NCI-H2081 treated with DMSO at 0.1 percent for 48 hours (cell line): ENCODE results near the gene CLDN25.
"Not testable (repeated sequence)": the region's sequence is repeated elsewhere in the genome, so short reads cannot be mapped to it uniquely, and the experiment has no call there.

Source experiments
- DNase-seq: peaks from one replicate; lab custom pipeline; 2025; lab: John Stamatoyannopoulos, UW

Gene CLDN25

DNA sequence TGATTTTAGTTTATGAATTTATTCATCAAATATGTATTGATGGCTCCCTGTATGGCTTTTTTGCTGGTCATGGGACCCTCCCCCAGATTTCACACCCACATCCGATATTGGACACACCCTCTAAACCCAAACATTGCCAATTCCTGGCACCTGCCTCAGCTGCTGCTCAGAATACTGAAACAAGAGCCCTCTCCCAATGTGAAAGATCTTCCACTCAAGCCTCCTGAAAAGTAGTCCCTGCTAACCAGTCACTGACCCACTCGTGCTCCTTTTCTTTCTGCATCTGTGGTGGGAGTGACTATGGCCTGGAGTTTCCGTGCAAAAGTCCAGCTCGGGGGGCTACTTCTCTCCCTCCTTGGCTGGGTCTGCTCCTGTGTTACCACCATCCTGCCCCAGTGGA, at the start of gene CLDN25:
TSS of gene CLDN25 (plus strand) at position 301 of the 400 bp plus-strand sequence. CDS start at position 301, 0 bp downstream.
- DNase-seq: no peak

DNA sequence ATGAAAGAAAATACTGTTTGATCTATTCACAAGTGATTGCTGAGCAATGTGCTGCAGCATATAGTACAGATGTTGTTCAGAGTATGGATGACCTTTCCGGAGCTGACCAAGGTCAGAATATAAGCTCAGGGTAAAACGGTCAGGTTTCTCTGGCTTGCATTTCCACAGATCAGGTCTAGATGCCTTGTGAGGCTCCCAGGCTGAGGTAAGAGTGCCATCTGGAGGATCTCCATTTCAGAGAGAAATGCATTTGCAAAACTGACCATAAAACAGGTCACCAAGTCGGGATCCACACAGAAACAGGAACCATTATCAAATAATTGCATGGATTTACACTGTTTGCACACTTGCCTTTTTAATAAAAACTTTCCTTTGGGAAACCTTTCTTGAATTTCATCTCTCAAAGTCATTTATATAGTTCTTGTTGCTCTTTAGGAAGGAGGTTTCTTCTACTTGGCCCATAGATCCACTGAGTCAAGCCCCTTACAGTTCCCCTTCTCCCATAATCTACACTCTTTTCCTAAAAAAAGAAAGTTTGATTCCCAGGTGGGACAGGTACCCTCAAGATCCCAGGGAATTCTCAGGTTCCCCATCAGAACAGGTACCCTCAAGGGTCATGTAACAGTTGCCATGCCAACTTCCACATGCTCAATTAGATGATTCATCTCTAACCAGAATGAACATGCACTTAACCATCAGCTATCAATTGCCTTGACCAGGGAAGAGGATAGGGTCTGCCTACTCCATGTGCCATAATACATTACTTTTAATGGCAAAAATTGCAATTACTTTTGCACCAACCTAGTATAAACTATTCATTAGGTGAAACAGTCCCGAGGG, 48.5 kb upstream of the CLDN25 start:
- peak; percentile 7 for DNase-seq

DNA sequence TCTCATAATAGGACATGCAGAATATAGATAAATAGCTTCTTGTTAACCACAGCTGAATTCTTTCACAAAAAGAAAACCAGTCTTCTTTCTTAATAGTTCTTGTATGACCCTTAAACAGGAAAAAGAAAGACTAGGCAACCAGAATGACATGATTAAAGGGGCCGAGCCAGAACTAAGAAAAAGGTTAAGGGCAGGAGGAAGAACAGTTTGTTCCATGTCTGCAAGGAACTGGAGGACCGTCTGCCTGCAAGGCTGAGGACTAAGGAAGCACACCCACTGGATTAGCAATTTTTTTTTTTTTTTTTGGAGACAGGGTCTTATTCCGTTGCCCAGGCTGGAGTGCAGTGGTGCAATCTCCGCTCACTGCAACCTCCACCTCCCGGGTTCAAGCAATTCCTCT, 47.5 kb upstream of the CLDN25 start:
- DNase-seq: no peak

DNA sequence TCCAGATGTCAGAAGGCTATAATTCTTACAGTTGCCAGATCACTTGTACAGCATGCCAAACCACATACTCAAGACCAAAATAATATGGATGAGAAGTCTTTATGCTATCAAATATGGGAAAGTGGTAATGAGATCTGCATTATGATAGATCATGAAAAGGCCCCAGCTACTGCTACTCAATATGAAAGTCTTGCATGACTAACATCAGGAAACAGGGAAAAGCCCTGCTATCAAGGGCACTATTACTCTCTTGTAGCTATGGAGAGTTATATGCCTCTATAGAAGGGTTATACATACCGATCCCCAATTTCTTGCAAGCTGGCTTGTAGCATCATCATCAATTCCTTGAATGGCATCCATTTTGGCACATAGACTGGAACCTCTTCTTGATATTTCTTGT, 43.3 kb upstream of the CLDN25 start:
- DNase-seq: no peak

DNA sequence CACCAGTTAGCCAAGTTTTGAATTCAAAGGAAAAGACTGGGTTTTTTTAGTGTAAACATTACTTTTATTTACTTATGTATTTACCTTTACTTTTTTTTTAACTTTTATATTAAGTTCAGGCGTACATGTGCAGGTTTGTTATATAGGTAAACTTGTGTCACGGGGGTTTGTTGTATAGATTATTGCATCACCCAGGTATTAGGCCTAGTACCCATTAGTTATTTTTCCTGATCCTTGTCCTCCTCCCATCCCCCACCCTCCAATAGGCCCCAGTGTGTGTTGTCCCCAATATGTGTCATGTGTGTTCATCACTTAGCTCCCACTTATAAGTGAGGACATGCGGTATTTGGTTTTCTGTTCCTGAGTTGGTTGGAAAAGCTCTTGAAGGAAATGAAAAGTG, 26.7 kb upstream of the CLDN25 start:
- DNase-seq: no peak

DNA sequence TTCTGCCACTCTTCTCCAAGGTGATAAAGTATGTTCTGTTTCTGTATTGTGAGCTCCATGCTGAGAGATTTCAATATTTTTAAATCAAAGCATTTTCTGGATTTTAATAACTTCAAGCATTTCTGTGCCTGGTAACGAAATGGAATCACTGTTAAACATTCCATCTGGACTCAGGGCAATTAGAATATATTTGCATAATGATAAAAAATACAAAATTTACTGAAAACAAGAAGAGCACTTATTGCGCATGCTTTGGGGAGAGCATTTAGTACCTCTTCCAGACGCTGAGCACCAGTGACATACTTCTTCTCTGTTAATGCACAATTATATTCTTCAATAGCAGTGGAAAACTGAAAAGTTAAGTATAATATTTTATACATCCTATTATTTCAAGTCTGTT, 19.4 kb upstream of the CLDN25 start:
- DNase-seq: no peak

DNA sequence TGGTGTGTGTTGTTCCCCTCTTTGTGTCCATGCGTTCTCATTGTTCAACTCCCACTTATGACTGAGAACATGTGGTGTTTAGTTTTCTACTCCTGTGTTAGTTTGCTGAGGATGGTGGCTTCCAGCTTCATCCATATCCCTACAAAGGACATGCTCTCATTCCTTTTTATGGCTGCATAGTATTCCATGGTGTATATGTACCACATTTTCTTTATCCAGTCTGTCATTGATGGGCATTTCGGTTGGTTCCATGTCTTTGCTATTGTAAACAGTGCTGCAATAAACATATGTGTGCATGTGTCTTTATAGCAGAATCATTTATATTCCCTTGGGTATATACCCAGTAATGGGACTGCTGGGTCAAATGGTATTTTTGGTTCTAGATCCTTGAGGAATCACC, 16.6 kb upstream of the CLDN25 start:
- DNase-seq: not testable (repeated sequence)

DNA sequence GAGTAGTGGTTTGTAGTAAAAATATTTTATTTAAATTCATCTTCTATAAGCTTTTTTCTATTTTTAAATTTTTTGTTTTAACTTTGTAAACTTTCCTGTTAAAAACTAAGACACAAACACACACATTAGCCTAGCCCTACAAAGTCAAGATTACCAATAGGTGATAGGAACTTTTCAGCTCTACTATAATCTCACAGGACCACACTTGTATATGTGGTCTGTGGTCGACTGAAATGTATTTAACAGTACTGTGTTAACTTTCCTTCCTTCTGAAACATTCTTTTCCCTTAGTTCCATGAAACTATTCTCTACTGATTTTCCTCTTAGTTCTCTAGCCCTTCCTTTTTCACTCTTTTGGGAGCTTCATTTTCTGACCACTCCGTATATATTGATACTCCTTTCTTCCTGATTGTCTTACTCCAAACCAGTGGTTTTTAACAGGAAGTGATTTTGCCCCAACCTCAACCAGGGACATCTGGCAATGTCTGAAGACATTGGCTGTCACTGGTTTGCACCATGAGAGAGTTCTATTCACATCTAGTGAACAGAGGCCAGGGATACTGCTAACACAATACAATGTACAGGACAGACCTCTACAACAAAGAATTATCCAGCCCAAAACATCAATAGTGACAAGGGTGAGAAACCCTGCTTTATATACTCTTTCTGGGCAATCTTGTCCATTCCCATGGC, 14.9 kb upstream of the CLDN25 start:
- DNase-seq: no peak

DNA sequence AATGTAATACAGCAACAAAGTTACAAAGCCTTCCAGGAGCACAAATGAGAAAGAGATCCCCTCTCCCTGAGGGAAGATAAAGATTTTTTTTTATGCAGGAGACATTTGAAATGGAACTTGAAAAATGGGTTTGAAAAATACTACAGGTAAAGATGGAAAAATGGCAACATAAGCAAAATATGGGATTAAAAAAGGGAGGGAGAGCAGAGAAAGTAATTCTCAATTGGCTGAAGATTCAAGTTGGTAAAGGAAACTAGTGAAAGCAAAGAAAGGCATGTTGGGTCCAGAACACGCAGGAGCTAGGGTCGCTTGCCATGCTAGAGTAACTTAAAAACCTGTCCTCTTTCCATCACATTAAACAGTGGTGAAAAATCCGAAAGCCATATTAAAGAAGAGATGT, 7.6 kb upstream of the CLDN25 start:
- no peak for DNase-seq

DNA sequence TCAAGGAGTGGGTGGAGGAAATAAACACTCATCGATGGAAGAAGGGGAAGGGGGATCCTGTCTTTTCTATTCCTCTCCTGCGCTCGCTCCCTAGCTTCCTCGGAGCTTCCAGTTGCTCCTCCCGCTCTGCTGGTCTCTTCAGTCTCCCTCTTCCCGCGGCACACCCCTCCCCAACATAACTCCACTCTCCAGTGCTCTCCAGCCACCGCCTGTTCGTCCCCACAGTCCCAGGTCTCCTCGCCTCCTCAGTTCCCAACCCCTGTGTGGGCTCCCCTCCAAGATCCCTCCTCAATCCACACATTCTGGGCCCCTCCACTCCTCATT, 6.5 kb upstream of the CLDN25 start:
- no peak for DNase-seq

DNA sequence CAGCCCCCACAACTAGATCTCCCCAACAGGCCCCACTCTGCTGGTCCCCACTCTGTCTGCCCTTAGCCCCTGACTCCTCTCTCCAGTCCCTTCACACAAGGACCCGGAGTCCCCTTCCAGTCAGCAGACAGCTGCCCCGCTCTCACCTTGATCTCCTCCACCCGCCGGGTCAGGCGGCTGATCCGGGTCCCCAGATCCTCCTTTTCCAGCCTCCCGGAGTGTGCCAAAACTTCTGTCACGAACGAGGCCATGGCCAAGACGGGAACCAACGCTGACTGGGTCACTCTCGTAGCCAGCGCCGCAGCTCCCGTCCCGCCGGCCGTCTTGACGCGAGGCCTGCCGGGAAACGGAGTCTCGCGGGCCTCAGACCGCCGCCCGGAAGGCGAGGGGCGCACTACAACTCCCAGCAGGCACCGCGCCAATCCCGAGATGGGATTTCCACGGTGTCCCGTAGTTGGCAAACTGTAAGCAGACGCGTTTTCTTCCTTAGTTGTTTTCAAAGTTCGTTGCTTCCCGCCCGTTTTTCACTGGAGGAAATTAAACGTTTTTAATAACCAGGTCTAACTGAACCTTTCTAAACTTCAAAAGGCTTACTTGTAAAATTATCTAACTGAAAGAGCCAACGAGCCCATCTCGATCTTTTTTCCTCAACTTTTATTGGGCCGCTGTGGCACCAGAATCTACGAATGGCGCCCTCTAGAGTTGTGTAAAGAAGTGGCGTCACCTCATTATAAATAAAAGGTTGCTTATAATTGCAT, 6.0 kb upstream of the CLDN25 start, which contains the start of gene ZW10:
TSS of gene ZW10 (minus strand) at position 277 of the 758 bp plus-strand sequence. CDS start at position 251, 26 bp downstream.
- peak; percentile 94 for DNase-seq

DNA sequence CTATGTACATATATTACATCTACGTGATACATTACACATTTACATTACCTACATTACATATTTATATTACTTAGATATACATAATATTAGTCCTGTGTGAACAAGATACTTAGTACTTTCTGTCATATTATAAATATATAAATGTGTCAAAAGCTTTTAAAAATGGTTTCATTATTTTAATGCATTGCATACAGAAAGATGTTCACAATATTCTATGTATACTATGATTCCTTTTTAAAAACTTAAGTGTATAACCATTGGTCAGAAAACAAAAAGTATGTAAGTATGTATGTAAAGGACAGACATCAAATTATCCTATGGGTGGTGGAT, 5.5 kb upstream of the CLDN25 start:
- no peak for DNase-seq

DNA sequence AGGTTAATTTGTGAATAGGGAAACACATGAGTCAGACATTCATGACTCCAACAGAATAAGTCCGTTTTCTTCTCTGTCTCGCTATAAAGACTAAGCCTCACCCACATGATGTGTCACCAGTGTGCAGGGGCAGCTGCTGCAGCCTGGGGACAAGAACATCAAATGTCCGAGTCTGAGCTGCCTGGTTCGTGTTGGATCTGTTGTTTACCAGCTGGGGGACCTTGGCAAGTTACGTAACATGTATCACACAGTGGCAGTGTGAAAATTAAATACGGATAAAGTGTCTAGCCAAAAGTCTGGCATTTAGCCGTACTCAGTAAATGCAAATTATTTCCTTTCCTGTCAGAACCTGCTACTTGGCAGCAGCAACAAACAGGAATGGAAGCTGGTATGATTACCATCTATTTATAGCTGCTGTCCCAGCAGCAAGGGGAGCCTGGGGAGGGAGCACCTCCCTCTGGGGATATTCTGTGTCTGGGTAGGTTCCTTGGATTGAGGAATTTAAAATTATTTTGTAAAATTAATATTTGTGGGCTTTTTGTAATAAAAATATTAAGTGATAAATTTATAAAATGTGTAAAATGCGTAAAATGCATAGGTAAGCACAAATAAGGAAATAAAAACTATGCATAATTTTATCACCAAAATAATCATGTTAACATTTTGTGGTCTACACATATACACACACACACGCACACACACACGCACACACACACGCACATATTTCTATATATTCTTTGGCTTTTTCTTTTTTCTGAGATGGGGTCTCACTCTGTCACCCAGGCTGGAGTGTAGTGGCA, 1.3 kb upstream of the CLDN25 start:
- DNase-seq: peak; percentile 84

DNA sequence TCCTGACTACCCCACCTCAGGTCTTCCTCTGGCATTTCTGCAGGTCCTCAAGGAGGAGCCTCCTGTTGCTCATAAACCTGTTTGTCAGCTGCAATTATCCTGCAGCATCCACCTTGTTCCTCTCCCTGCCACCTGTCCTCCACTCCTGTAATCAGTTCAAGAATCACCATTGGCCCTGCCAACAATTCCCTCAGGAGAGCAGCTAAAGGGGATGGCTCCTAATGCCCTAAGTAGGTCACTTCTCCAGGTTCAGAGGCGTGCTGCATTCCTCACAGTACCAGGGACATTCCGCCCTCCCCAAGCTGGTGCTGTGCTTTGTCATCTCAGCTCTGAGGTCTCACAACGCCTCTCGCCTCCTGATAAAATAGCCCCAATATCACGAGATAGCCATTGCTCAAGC, 2.1 kb downstream of the CLDN25 start:
- DNase-seq: no peak

DNA sequence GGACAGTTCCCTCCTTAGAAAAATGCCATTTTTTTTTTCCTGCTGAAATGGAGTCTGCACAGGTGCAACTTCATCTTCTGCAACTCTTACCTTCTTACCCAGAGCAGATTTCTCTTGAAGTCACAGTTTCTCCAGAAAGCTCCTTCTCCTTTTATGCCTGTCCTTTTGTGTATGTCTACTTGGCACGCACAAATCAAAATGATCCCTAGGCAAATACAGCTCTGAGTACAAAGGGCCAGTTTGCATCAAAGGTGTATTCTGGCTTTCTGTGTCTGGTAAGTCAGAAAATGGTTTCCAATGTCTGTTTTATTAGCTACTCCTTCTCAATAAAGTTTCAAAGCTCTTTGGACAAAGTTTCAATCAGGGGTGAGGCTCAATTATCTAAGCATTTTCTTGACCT, 2.5 kb downstream of the CLDN25 start:
- DNase-seq: no peak

DNA sequence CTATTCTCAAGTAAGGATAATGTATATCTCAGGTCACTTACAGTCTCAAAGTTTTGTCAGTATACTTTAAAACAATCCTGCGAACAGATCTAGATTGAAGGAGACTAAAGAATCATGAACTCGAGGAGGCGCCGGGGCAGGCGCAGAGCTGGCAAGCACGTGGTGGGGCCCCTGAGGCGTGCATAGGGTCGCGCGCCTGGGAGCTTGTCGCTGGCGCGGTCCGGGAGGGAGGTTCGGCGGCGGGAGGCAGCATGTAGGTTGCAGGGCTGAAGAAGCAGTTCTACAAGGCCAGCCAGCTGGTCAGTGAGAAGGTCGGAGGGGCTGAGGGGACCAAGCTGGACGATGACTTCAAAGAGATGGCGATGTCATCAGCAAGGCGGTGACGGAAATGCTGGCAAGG, 9.4 kb downstream of the CLDN25 start:
- not testable (repeated sequence) for DNase-seq

DNA sequence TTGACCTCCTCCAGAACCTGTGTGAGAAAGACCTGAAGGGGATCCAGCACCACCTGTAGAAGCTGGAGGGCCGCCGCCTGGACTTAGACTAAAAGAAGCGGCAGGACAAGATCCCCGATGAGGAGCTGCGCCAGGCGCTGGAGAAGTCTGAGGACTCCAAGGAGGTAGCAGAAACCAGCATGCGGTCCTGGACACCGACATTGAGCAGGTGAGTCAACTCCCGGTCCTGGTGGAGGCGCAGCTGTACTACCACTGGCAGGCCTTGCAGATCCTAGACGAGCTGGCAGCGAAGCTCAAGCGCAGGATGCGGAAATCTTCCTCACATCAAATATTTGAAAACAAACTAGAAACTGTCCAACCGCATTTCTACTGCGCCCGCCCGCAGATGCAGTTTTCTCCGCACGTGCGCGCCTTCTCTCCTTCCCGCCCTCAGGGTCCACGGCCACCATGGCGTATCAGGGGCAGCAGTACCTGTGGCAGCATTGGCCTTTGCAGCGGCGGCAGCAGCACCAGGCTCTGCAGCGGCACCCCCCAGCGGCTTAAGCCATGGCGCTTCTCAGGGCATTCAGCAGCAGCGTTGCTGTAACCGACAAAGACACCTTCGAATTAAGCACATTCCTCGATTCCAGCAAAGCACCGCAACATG, 10.2 kb downstream of the CLDN25 start:
- DNase-seq: no peak

DNA sequence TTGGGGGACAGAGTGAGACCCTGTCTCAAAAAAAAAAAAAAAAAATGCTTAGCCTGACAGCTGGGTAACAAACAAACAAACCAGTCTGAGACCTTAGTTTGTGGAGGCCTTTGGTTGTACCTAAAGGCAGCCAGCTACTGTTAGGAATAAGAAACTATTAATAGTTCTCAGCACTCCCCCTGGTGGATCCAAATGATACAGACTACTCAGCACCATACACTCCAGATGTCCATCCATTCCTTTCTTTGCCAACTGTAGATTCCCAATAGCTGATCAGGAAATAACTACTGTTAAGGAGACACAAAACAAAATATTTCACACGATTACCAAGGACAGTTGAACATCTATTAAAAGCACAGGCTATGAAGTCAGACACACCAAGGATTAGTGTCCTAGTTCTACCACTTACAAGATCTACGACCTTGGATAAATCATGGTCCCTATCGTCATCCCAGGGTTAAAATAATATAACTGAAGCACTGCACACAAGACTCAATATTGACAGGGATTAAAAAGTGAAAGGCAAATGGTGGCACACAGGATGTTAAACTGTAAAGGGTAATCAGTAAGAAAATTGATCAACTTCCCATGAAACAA, 17.2 kb downstream of the CLDN25 start:
- DNase-seq: peak; percentile 12

DNA sequence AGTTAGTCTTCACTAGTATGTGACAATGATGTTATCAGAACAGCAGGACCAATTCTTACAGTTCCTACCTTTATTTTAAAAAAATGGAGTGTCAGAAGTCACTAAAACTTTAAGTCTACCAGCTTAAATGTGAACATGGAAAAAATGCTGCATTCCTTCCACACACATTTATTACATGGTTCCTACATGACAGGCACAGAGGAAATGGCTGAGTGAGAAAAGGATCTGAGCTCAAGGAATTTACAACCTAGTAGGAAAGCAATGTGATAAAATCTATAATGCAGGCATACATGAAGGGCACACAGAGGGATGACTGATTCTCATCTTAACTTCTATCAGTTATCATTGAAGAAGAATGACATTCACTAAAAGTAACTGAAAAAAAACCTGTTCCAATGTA, 23.0 kb downstream of the CLDN25 start:
- DNase-seq: no peak

DNA sequence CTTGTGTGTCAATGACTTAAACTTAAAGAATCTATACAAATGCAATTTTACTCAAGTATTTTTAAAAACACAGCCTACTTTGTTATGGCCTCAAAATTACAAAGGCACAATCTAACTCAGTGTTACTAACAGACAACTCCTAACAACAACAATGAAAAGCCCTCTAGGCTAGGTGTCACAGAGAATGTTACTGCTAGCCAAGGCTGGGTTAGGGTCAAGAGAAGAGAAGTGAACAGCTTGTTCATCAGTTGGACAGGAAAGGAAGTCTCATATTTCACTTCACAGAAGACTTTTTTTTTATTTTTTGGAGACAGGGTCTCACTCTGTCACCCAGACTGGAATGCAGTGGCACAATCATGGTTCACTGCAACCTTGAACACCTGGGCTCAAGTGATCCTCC, 26.0 kb downstream of the CLDN25 start:
- DNase-seq: no peak

DNA sequence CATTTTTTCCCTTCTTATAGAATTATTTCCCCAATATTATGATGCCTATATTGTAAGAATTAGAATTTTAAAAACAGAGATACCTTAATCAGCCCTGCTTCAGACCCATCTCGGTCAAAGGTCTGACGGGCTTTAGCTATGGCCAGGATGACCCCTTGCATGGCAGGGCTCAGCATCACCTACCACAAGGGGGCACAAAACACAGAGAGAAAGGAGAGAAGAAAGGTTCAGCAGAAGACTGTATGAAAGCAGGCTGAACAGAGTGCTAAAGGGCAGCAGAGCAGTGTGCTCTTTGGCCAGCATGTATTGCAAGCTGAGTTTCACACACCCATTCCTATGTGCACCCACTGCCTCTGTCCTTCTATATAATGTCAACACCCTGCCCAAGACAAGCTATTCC, 26.8 kb downstream of the CLDN25 start:
- DNase-seq: no peak
